H9 (cell line): Measurements from ENCODE around the gene AASS. TPM values are rescaled to one million over a fixed set of nuclear protein-coding genes. Genes with fewer than 3 reads are reported as not detected.
A peak's percentile ranks its signal among the peaks of the same experiment; 100 is the strongest.

ENCODE experiments used
- DNase-seq: peaks from one replicate; pipeline ENCODE4 v3.0.0-alpha.2; 2017
- H2AFZ ChIP-seq: one replicate; pipeline ENCODE4 v1.6.1; 2013; ENCODE audit warnings: mild to moderate bottlenecking, low read length, control low read depth, moderate library complexity
- H2AK5ac ChIP-seq: 2 replicates; pipeline ENCODE4 v1.6.1; 2013; ENCODE audit warnings: low read length, control low read depth, mixed read lengths; ENCODE audit not compliant: insufficient read length
- H2BK120ac ChIP-seq: one replicate; pipeline ENCODE4 v1.6.1; 2013; ENCODE audit warnings: low read depth, mild to moderate bottlenecking, low read length, control low read depth, inconsistent platforms; ENCODE audit not compliant: poor library complexity, severe bottlenecking
- H2BK12ac ChIP-seq: 2 replicates; pipeline ENCODE4 v1.6.1; 2013; ENCODE audit warnings: low read length, control low read depth, mixed read lengths, low read depth; ENCODE audit not compliant: insufficient read length
- H2BK15ac ChIP-seq: 2 replicates; pipeline ENCODE4 v1.6.1; 2013; ENCODE audit warnings: low read depth, low read length, control low read depth
- H2BK20ac ChIP-seq: one replicate; pipeline ENCODE4 v1.6.1; 2013; ENCODE audit warnings: low read depth, mild to moderate bottlenecking, low read length, control low read depth, inconsistent platforms; ENCODE audit not compliant: poor library complexity, severe bottlenecking
- H2BK5ac ChIP-seq: 2 replicates; pipeline ENCODE4 v1.6.1; 2013; ENCODE audit warnings: low read length, control low read depth, mixed read lengths; ENCODE audit not compliant: insufficient read length
- H3K14ac ChIP-seq: 2 replicates; pipeline ENCODE4 v1.6.1; 2013; ENCODE audit warnings: low read length, control low read depth; ENCODE audit not compliant: insufficient read depth
- H3K18ac ChIP-seq: 2 replicates; pipeline ENCODE4 v1.6.1; 2013; ENCODE audit warnings: low read depth, mild to moderate bottlenecking, mixed read lengths, low read length, control low read depth; ENCODE audit not compliant: insufficient read length
- H3K23ac ChIP-seq: 2 replicates; pipeline ENCODE4 v1.6.1; 2013; ENCODE audit warnings: low read length, control low read depth, mixed read lengths, low read depth; ENCODE audit not compliant: insufficient read length
- H3K23me2 ChIP-seq: 2 replicates; pipeline ENCODE4 v1.6.1; 2013; ENCODE audit warnings: low read depth, mild to moderate bottlenecking, mixed read lengths, low read length, control low read depth; ENCODE audit not compliant: insufficient read length, poor library complexity, severe bottlenecking
- H3K27ac ChIP-seq: 2 replicates; pipeline ENCODE4 v1.5.1; 2013; ENCODE audit warnings: low read length, control low read depth, mixed read lengths, low read depth; ENCODE audit not compliant: insufficient read length
- H3K27me3 ChIP-seq: 2 replicates; pipeline ENCODE4 v1.6.1; 2013; ENCODE audit warnings: low read length, control low read depth, inconsistent platforms; ENCODE audit not compliant: insufficient read depth
- H3K4ac ChIP-seq: 2 replicates; pipeline ENCODE4 v1.6.1; 2013; ENCODE audit warnings: low read depth, mild to moderate bottlenecking, control low read depth, inconsistent platforms, low read length, moderate library complexity
- H3K4me1 ChIP-seq: 2 replicates; pipeline ENCODE4 v1.6.1; 2013; ENCODE audit warnings: low read length, control low read depth, inconsistent platforms; ENCODE audit not compliant: insufficient read depth
- H3K4me2 ChIP-seq: 2 replicates; pipeline ENCODE4 v1.6.1; 2013; ENCODE audit warnings: low read length, control low read depth, mixed read lengths; ENCODE audit not compliant: insufficient read length, insufficient read depth
- H3K56ac ChIP-seq: 2 replicates; pipeline ENCODE4 v1.6.1; 2013; ENCODE audit warnings: low read depth, mild to moderate bottlenecking, mixed read lengths, low read length, control low read depth; ENCODE audit not compliant: insufficient read length
- H3K79me1 ChIP-seq: 2 replicates; pipeline ENCODE4 v1.6.1; 2013; ENCODE audit warnings: low read depth, mild to moderate bottlenecking, moderate library complexity, low read length, control low read depth, inconsistent platforms; ENCODE audit not compliant: insufficient read depth, poor library complexity, severe bottlenecking
- H3K79me2 ChIP-seq: 2 replicates; pipeline ENCODE4 v1.6.1; 2013; ENCODE audit warnings: low read length, control low read depth, inconsistent platforms; ENCODE audit not compliant: insufficient read depth
- H3K9ac ChIP-seq: 2 replicates; pipeline ENCODE4 v1.6.1; 2013; ENCODE audit warnings: low read length, control low read depth, mixed read lengths; ENCODE audit not compliant: insufficient read length; ENCODE audit errors: extremely low read depth
- H3K9me3 ChIP-seq: one replicate; pipeline ENCODE4 v1.6.1; 2013; ENCODE audit warnings: low read depth, low read length, inconsistent platforms; ENCODE audit not compliant: control insufficient read depth
- H3T11ph ChIP-seq: one replicate; pipeline ENCODE4 v1.6.1; 2013; ENCODE audit warnings: mild to moderate bottlenecking, low read length, control low read depth, inconsistent platforms
- H4K20me1 ChIP-seq: one replicate; pipeline ENCODE4 v1.6.1; 2013; ENCODE audit not compliant: control insufficient read depth, insufficient read length, insufficient read depth
- H4K5ac ChIP-seq: 2 replicates; pipeline ENCODE4 v1.6.1; 2013; ENCODE audit warnings: low read depth, mild to moderate bottlenecking, mixed read lengths, low read length, control low read depth; ENCODE audit not compliant: insufficient read length
- H4K8ac ChIP-seq: replicated peaks from 2 replicates; pipeline ENCODE4 v1.6.1; 2013; ENCODE audit warnings: low read length, control low read depth, mixed read lengths, low read depth; ENCODE audit not compliant: insufficient read length
- H4K91ac ChIP-seq: 2 replicates; pipeline ENCODE4 v1.6.1; 2013; ENCODE audit warnings: low read depth, mild to moderate bottlenecking, moderate library complexity, mixed read lengths, low read length, control low read depth; ENCODE audit not compliant: insufficient read length
- H3K27ac Mint-ChIP-seq, 3 experiments: 2 replicates in 2 of 3; 3 replicates in 1 of 3; pipeline ENCODE4 v1.8.0; 2020 to 2021; ENCODE audit warnings: mixed read lengths in 3 of 3, mild to moderate bottlenecking in 1 of 3, moderate library complexity in 1 of 3
- H3K27me3 Mint-ChIP-seq: 2 replicates; pipeline ENCODE4 v1.8.0; 2021; ENCODE audit warnings: low read depth, mild to moderate bottlenecking, moderate library complexity, mixed read lengths
- H3K36me3 Mint-ChIP-seq, 3 experiments: 2 replicates in 2 of 3; 3 replicates in 1 of 3; pipeline ENCODE4 v1.8.0; 2020 to 2021; ENCODE audit warnings: low read depth in 3 of 3, mixed read lengths in 3 of 3; ENCODE audit not compliant: insufficient read depth in 1 of 3
- H3K4me1 Mint-ChIP-seq, 2 experiments: 2 replicates each; pipeline ENCODE4 v1.8.0; 2020; ENCODE audit warnings: mixed read lengths in 2 of 2
- H3K4me3 Mint-ChIP-seq, 2 experiments: 2 replicates in 1 of 2; 3 replicates in 1 of 2; pipeline ENCODE4 v1.8.0; 2020 to 2021; ENCODE audit warnings: mild to moderate bottlenecking in 2 of 2, mixed read lengths in 2 of 2, moderate library complexity in 1 of 2
- H3K9me3 Mint-ChIP-seq, 2 experiments: 2 replicates in 1 of 2; 3 replicates in 1 of 2; pipeline ENCODE4 v1.8.0; 2020; ENCODE audit warnings: mild to moderate bottlenecking in 2 of 2, mixed read lengths in 2 of 2, moderate library complexity in 1 of 2
- CTCF ChIP-seq: fragments of 200-600 bp; sonication (generic); conservative IDR thresholded peaks from 3 replicates; pipeline ENCODE4 v1.8.0; 2021; ENCODE audit warnings: antibody characterized with exemption, mild to moderate bottlenecking
- WGBS: extraction: QIAGEN DNeasy Blood & Tissue Kit; methylation state at CpG from one replicate; pipeline ENCODE4 v1.1.7; 2013; ENCODE audit warnings: missing lambda C conversion rate, low lambda C conversion rate, mixed read lengths; ENCODE audit not compliant: insufficient read length; ENCODE audit errors: extremely low coverage; 5-methylcytosine and 5-hydroxymethylcytosine counted together
- total RNA-seq: library from RNA; stranded (reverse); gene quantifications from 2 replicates; pipeline ENCODE4 v1.2.1, GENCODE V29; 2021

The AASS gene
- total RNA-seq, 1 experiment from 2014 or later = 398 TPM

- Histone ChIP-seq H3K4me2 (no peak overlapping the region), H4K20me1 (no peaks in the 10 kb centered on the region), H3K23me2 (no peaks in the 10 kb centered on the region), H3K14ac (no peak overlapping the region), H2BK15ac (no peak overlapping the region), H3K79me2 (no peaks in the 10 kb centered on the region), H2BK5ac (no peak overlapping the region), H3K27me3 (no peaks in the 10 kb centered on the region), H3K4me1 (peaks cover 5% of the 10 kb centered on the region; the same call in 1 of the 2 replicates), H3K9ac (peak overlapping the region; percentile 25), H3K56ac (no peak overlapping the region), H4K5ac (no peak overlapping the region), H3K79me1 (peaks cover 2% of the 10 kb centered on the region), H2BK20ac (no peak overlapping the region), H3K4ac (no peak overlapping the region), H4K91ac (no peak overlapping the region), H3T11ph (no peak overlapping the region), H3K18ac (no peak overlapping the region), H3K27ac (no peak overlapping the region), H4K8ac (no peak overlapping the region), H2AK5ac (no peak overlapping the region), H3K23ac (no peak overlapping the region), H2BK120ac (no peak overlapping the region), H3K9me3 (no peaks in the 10 kb centered on the region), H2BK12ac (no peak overlapping the region), H2AFZ (no peak overlapping the region)
- Mint-ChIP-seq H3K4me3 (no peak overlapping the region), H3K27me3 (no peaks in the 10 kb centered on the region), H3K36me3 (peaks cover 21 to 79% (median 69%) of the 10 kb centered on the region in 3 experiments), H3K4me1 (peaks cover 17 to 21% of the 10 kb centered on the region in 2 experiments), H3K9me3 (no peaks in the 10 kb centered on the region), H3K27ac (peak overlapping the region in 1 of 3 experiments; percentile 72; a peak in 2 of 7 replicates)
- no peak for TF ChIP-seq CTCF
- no CpG with 5 or more reads among the region's 1 CpG for WGBS
- no peak for DNase-seq
Observed at GRCh38 chr7:122094549-122094948, 49.5 kb downstream of the AASS start.
